Suppressor macrophage treated with lipopolysaccharide for 1 hour (primary cell): ENCODE data around the gene EVPLL.
"Not testable (repeated sequence)": the region's sequence is repeated elsewhere in the genome, so short reads cannot be mapped to it uniquely, and the experiment has no call there.

Experiments used
- DNase-seq, 3 donors: peaks; one replicate each; pipeline ENCODE4 v3.0.0-alpha.2; 2020 to 2022

EVPLL gene

DNA sequence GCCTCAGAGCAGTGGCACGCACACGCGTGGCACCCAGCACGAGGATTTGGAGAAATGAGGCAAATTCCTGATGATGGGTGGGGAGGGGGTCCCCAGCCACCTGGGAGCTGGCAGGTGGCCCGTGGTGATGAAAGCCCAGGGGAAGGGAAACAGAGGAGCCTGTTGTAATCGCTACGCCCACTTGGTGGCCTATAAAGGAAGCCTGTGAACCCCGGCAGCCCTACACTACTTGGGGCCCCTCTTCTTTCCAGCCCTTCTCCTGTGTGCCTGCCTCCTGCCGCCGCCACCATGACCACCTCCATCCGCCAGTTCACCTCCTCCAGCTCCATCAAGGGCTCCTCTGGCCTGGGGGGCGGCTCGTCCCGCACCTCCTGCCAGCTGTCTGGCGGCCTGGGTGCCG lies 49.1 kb downstream of the EVPLL start:
- DNase-seq, result not testable (repeated sequence)

DNA sequence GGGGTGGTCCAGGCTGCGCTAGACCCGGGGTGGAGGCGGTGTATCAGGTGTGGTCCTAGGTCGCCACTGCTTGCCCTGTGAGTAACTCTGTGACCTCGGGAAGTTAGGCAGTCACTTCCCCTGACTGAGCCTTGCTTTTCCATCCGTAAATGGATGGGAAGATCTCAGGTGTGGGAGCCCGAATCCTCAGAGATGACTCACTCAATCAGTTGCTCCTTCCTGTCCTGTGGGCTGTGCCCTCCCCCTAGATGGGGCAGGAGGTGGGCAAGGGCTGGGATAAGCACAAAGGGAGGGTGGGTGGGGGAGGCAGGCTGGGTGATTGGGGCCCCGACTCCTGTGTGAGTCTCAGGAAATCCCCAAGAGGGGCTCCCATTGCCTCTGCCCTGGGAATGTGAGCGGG lies 54.6 kb downstream of the EVPLL start:
- DNase-seq, result not testable (repeated sequence)
